Thymus (tissue), 11 donors: Measurements from ENCODE around the gene ATP6V0D1. TPM values are rescaled to one million over a fixed set of nuclear protein-coding genes. Genes with fewer than 3 reads are reported as not detected.

Experiments
- DNase-seq, 9 donors: peaks; one replicate each; pipeline ENCODE4 v3.0.0-alpha.2; 2013; ENCODE audit warnings: low spot score in 9 of 9, low read depth in 6 of 9, missing footprints in 1 of 9
- H3K27ac ChIP-seq, 2 donors: one replicate each; pipeline ENCODE4 v1.5.1; 2013; ENCODE audit warnings: control low read depth in 1 of 2, low read depth in 1 of 2, low read length in 1 of 2, mild to moderate bottlenecking in 1 of 2, moderate library complexity in 1 of 2
- H3K27me3 ChIP-seq, 2 donors: one replicate each; pipeline ENCODE4 v1.5.1; 2013; ENCODE audit warnings: low read length in 1 of 2; ENCODE audit not compliant: control insufficient read depth in 2 of 2, insufficient read depth in 1 of 2
- H3K36me3 ChIP-seq, 2 donors: one replicate each; pipeline ENCODE4 v1.5.1; 2013; ENCODE audit warnings: low read length in 1 of 2, mild to moderate bottlenecking in 1 of 2, moderate library complexity in 1 of 2; ENCODE audit not compliant: control insufficient read depth in 2 of 2, insufficient read depth in 2 of 2
- H3K4me1 ChIP-seq, 2 donors: one replicate each; pipeline ENCODE4 v1.5.1; 2013; ENCODE audit warnings: low read length in 2 of 2; ENCODE audit not compliant: control insufficient read depth in 2 of 2, insufficient read depth in 2 of 2
- H3K4me3 ChIP-seq, 2 donors: one replicate each; pipeline ENCODE4 v1.5.1; 2013; ENCODE audit warnings: low read length in 2 of 2, control low read depth in 1 of 2, mild to moderate bottlenecking in 1 of 2
- H3K9me3 ChIP-seq, 2 donors: one replicate each; pipeline ENCODE4 v1.5.1; 2013; ENCODE audit warnings: low read length in 1 of 2, mild to moderate bottlenecking in 1 of 2; ENCODE audit not compliant: control insufficient read depth in 2 of 2, insufficient read depth in 1 of 2
- WGBS: extraction: QIAGEN DNeasy Blood & Tissue Kit; methylation state at CpG from one replicate; pipeline ENCODE4 v1.1.7; 2013; 5-methylcytosine and 5-hydroxymethylcytosine counted together
- polyA plus RNA-seq: library from polyadenylated mRNA; stranded (reverse); fragments of 200-250 nt; gene quantifications from one replicate; pipeline ENCODE4 v1.2.3, GENCODE V29; 2013
- total RNA-seq: library from RNA; stranded (reverse); fragments of 120-200 nt; gene quantifications from one replicate; pipeline ENCODE4 v1.2.4, GENCODE V29; 2013
- donor health status: healthy.

The ATP6V0D1 gene
- total and polyA plus RNA-seq, 2 donors: 44.8 to 51.8 TPM

DNA sequence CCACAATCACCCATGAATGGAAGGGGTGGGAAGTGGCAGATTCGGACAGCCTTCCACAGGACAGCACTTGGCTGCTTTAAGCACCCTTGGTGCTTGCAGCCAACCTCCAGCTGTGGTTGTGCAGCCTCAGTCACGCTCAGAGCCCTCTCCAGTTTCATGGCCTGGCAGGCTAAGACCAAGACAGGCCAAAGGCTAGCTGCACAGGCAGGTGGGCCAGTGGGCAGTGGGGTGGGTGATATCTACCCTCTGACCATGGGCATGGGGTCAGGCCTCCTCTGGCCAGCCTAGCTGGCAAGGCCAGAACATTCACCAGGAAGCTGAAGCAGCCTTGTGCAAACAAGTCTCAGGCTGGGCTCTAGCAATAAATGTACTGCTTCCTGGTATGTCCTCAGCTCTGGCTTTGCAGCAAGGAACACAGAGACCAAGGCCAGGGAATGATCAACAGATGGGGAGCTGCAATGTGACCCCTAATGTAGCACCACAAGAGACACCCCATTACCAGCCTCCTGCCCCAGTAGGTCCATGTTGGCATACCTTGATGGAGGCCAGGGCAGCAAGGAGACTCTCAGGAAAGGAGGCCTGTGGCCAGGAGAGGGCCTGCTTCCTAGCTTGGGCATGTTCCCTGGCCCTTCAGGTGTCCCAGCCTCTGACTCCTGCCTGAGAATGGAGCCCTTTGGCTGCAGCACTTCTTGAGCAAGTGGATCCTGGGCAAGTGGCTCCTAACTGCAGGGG is 29.1 kb downstream of the ATP6V0D1 start:
- no peak for DNase-seq
- WGBS: 94% methylated on average over 2 of the region's 2 CpGs
- Histone ChIP-seq H3K36me3 (peaks cover 29 to 51% of the 10 kb centered on the region in 2 donors), H3K27ac (no peak overlapping the region), H3K27me3 (no peaks in the 10 kb centered on the region), H3K9me3 (no peaks in the 10 kb centered on the region), H3K4me1 (peaks cover 0 to 3% of the 10 kb centered on the region in 2 donors), H3K4me3 (no peak overlapping the region)

DNA sequence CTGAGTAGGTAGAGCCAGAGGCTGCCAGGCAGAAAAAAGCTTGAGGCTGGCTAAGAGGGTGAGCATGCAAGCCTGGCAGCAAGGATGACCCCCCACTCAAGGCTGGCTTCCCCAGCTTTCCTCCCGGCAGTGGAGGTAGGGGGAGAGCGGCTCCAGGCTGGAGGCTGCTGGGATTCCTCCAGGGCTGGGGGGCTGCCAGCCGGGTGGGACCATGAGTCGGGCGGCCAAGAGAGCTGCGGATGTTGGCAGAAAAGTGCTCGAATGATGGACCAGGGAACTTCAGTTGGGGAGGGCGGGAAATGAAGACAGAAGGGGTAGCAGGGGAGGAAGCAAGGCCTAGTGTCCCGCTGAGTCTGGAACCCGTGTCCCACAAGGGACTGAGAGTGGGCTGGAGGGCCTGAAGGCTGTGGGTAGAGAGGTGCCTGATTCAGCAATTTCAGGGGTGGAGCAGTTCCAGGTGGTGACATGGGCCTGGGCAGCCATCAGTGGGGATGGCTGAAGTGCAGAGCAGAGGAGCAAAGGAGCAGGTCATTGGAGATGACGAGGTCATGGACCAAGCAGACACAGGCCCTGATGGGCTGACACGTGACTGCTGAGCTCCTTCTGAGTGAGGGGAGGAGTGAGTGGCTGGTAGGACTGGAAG is 29.8 kb downstream of the ATP6V0D1 start:
- 97% methylated on average over 12 of the region's 12 CpGs for WGBS
- Histone ChIP-seq H3K27ac (no peak overlapping the region), H3K27me3 (no peaks in the 10 kb centered on the region), H3K36me3 (peaks cover 32 to 51% of the 10 kb centered on the region in 2 donors), H3K4me3 (no peak overlapping the region), H3K4me1 (no peaks in the 10 kb centered on the region), H3K9me3 (no peaks in the 10 kb centered on the region)
- DNase-seq: no peak

DNA sequence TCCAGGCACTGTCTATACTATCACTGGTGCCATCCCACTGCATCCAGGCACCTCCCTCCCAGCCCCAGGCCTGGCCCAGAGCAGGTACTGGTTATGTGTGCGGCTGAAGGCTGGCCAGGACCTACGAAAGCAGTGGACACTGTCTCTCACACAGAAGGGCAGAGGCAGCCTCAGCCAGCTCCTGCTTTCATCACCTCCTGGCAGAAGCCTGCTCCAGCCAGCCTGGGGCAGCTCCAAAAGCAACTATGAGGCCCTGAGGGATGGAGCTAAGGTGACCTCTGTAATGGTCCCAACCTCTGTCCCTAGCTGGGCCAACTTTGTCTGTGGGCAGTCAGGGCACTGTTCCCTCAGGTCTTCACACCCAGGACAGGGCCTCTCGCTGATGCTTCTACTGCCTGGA is 31.2 kb downstream of the ATP6V0D1 start:
- no peaks in the 10 kb centered on the region for H3K27me3 ChIP-seq
- H3K9me3 ChIP-seq: no peaks in the 10 kb centered on the region
- DNase-seq: no peak
- H3K4me3 ChIP-seq: no peak overlapping the region
- H3K27ac ChIP-seq: no peak overlapping the region
- peaks cover 32 to 55% of the 10 kb centered on the region in 2 donors for H3K36me3 ChIP-seq
- no peaks in the 10 kb centered on the region for H3K4me1 ChIP-seq
- 97% methylated on average over 3 of the region's 3 CpGs for WGBS

DNA sequence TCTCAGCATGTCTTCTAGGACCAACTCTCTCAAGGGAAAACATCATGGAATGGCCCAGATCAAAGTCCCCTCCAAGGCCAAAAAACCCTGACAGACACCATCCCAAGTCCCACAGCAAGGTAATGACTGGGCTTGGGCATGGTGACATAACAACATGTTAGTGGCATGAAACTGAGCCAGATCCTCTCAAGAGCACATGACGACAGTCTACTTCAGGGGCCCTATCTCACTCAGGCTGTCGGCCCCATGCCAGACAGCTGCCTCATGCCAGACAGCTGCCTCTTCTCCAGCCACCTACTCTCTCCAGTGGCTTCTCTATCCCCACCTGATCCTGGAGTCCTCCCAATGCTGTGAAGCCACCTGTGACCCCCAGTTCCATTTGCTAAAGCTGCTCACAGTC is 31.6 kb downstream of the ATP6V0D1 start:
- Histone ChIP-seq H3K36me3 (peaks cover 35 to 60% of the 10 kb centered on the region in 2 donors), H3K27me3 (no peaks in the 10 kb centered on the region), H3K27ac (no peak overlapping the region), H3K4me3 (no peak overlapping the region), H3K9me3 (no peaks in the 10 kb centered on the region), H3K4me1 (no peaks in the 10 kb centered on the region)
- 95% methylated on average over 2 of the region's 2 CpGs for WGBS
- no peak for DNase-seq

DNA sequence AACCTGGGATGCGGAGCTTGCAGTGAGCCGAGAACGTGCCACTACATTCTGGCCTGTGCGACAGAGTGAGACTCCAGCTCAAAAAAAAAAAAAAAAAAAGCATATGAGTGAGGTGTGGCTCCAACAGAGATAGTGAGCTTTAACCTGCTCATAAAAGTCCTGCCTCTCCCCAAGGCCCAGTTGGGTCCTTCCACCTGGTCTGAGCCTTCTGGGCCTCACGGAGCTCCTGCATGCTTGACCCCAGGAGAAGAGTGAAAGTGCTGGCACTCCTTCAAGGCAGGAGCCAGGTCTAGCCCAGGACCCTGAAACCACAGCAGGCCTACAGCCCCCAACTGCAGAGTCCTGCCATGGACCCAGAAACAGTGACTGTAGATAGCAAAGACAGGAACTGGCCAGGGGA is 32.4 kb downstream of the ATP6V0D1 start:
- 98% methylated on average over 5 of the region's 5 CpGs for WGBS
- H3K27ac ChIP-seq: no peak overlapping the region
- no peaks in the 10 kb centered on the region for H3K27me3 ChIP-seq

GRCh38 chr16:67447508-67448076 is 33.4 kb downstream of the ATP6V0D1 start:
- 92% methylated on average over 6 of the region's 6 CpGs for WGBS
- Histone ChIP-seq H3K4me3 (no peak overlapping the region), H3K4me1 (no peaks in the 10 kb centered on the region), H3K9me3 (no peaks in the 10 kb centered on the region), H3K27me3 (no peaks in the 10 kb centered on the region), H3K27ac (no peak overlapping the region), H3K36me3 (peaks cover 42 to 61% of the 10 kb centered on the region in 2 donors)
- DNase-seq: peak in 7 of 9 donors; percentile 11 to 62 (median 40)

More for the DNA sequence above, 32.4 kb downstream of the ATP6V0D1 start:
- no peak overlapping the region for H3K4me3 ChIP-seq
- no peaks in the 10 kb centered on the region for H3K9me3 ChIP-seq
- no peak for DNase-seq
- peaks cover 37 to 67% of the 10 kb centered on the region in 2 donors for H3K36me3 ChIP-seq
- H3K4me1 ChIP-seq: no peaks in the 10 kb centered on the region

GRCh38 chr16:67446968-67447507 is 33.9 kb downstream of the ATP6V0D1 start:
- Histone ChIP-seq H3K4me1 (no peaks in the 10 kb centered on the region), H3K27me3 (no peaks in the 10 kb centered on the region), H3K27ac (no peak overlapping the region), H3K4me3 (no peak overlapping the region), H3K9me3 (no peaks in the 10 kb centered on the region), H3K36me3 (peaks cover 42 to 58% of the 10 kb centered on the region in 2 donors)
- 98% methylated on average over 8 of the region's 8 CpGs for WGBS
- DNase-seq: no peak

- Histone ChIP-seq H3K9me3 (no peaks in the 10 kb centered on the region), H3K27ac (no peak overlapping the region), H3K4me3 (no peak overlapping the region), H3K4me1 (no peaks in the 10 kb centered on the region), H3K27me3 (no peaks in the 10 kb centered on the region), H3K36me3 (peaks cover 41 to 58% of the 10 kb centered on the region in 2 donors)
- no peak for DNase-seq
- WGBS: 94% methylated on average over 12 of the region's 12 CpGs
Observed at GRCh38 chr16:67445913-67446907, 34.7 kb downstream of the ATP6V0D1 start.
